Right atrium auricular region (tissue), 2 donors: ENCODE measurements around the gene ZNF407. TPM values are rescaled to one million over a fixed set of nuclear protein-coding genes. Genes with fewer than 3 reads are reported as not detected.
A peak's percentile ranks its signal among the peaks of the same experiment; 100 is the strongest.

Experiments used
- DNase-seq: peaks from one replicate; pipeline ENCODE4 v3.0.0-alpha.2; 2019; ENCODE audit warnings: low spot score
- H3K27ac ChIP-seq, 2 donors: fragments of 200-600 bp; sonication (generic); 1 replicate in 1 of 2; 2 replicates in 1 of 2; pipeline ENCODE4 v1.5.1; 2016 to 2019
- H3K27me3 ChIP-seq, 2 donors: fragments of 200-600 bp; sonication (generic); one replicate each; pipeline versions ENCODE4 v1.5.1 to v1.6.0; 2017 to 2019
- H3K36me3 ChIP-seq: fragments of 200-600 bp; sonication (generic); one replicate; pipeline ENCODE4 v1.5.1; 2016
- H3K4me1 ChIP-seq, 2 donors: fragments of 200-600 bp; sonication (generic); one replicate each; pipeline versions ENCODE4 v1.5.1 to v1.6.0; 2017 to 2019
- H3K4me3 ChIP-seq, 2 donors: fragments of 200-600 bp; sonication (generic); 1 replicate in 1 of 2; 2 replicates in 1 of 2; pipeline ENCODE4 v1.5.1; 2017 to 2019; ENCODE audit warnings: mild to moderate bottlenecking in 1 of 2, moderate library complexity in 1 of 2
- H3K9me3 ChIP-seq, 2 donors: fragments of 200-600 bp; sonication (generic); one replicate each; pipeline ENCODE4 v1.5.1; 2019
- total RNA-seq, 2 donors: library from RNA; depleted of rRNA; stranded (reverse); fragments of >200 nt; gene quantifications; one replicate each; pipeline ENCODE4 v1.1.0, GENCODE V29; 2016
- TF ChIP-seq, protein P1 (sequence below), 2 donors: fragments of 200-600 bp; sonication (generic); IDR thresholded peaks; one replicate each; pipeline ENCODE4 v1.5.1; 2019; ENCODE audit warnings: antibody characterized with exemption in 2 of 2

ZNF407 gene
- total RNA-seq, 2 donors from 2014 or later, result 7.8 to 8.7 TPM

DNA sequence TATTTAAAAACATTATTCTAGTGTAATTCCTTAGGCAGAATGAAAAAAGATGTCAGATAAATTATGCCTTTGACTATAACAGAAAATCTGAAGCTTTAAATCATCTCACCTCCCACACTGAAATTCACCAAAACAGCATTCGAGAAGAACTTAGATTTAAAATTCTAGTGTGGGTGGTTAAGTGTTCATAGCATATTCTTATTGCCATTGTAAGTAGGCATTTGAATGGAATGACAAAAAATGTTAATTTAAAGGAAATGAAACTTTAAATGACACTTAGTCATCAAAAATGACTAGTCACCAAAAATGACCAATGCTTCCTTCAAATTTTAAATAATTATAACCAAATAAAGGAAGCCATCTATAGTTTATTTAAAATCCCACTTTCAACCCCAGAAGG, 7.0 kb upstream of the ZNF407 start:
- TF ChIP-seq, protein P1, sequence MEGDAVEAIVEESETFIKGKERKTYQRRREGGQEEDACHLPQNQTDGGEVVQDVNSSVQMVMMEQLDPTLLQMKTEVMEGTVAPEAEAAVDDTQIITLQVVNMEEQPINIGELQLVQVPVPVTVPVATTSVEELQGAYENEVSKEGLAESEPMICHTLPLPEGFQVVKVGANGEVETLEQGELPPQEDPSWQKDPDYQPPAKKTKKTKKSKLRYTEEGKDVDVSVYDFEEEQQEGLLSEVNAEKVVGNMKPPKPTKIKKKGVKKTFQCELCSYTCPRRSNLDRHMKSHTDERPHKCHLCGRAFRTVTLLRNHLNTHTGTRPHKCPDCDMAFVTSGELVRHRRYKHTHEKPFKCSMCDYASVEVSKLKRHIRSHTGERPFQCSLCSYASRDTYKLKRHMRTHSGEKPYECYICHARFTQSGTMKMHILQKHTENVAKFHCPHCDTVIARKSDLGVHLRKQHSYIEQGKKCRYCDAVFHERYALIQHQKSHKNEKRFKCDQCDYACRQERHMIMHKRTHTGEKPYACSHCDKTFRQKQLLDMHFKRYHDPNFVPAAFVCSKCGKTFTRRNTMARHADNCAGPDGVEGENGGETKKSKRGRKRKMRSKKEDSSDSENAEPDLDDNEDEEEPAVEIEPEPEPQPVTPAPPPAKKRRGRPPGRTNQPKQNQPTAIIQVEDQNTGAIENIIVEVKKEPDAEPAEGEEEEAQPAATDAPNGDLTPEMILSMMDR (IDR thresholded peaks at IDR 0.05), result no peak
- peaks cover 7% of the 10 kb centered on the region for H3K36me3 ChIP-seq
- H3K27ac ChIP-seq, result no peak overlapping the region
- no peak for DNase-seq
- no peak overlapping the region for H3K4me3 ChIP-seq
- no peaks in the 10 kb centered on the region for H3K9me3 ChIP-seq
- peaks cover 0 to 21% of the 10 kb centered on the region in 2 donors for H3K4me1 ChIP-seq
- H3K27me3 ChIP-seq, result no peaks in the 10 kb centered on the region

DNA sequence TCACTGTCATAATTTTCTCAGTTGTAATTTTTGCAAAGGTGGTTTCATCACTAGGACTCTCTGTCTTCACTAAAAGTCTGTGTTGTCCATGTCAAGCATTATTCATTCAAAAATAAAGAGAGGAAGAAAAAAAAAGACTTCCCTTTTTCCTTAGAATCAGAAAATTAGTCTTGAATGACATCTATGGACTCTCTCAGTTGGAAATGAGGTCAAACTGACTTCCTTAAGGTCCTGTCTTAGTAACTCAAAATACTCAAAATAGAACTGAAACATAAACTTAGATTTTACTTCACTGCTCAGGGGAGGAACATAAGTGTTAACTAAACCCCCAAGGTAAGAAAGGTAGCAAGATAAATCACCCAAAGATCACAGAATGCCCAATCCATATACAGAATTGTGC, 2.2 kb upstream of the ZNF407 start:
- Histone ChIP-seq H3K9me3 (no peaks in the 10 kb centered on the region), H3K27ac (no peak overlapping the region), H3K4me1 (peaks cover 0 to 43% of the 10 kb centered on the region in 2 donors), H3K36me3 (peaks cover 7% of the 10 kb centered on the region), H3K27me3 (no peaks in the 10 kb centered on the region), H3K4me3 (no peak overlapping the region)
- TF ChIP-seq, protein P1 (IDR thresholded peaks at IDR 0.05), result no peak
- no peak for DNase-seq

DNA sequence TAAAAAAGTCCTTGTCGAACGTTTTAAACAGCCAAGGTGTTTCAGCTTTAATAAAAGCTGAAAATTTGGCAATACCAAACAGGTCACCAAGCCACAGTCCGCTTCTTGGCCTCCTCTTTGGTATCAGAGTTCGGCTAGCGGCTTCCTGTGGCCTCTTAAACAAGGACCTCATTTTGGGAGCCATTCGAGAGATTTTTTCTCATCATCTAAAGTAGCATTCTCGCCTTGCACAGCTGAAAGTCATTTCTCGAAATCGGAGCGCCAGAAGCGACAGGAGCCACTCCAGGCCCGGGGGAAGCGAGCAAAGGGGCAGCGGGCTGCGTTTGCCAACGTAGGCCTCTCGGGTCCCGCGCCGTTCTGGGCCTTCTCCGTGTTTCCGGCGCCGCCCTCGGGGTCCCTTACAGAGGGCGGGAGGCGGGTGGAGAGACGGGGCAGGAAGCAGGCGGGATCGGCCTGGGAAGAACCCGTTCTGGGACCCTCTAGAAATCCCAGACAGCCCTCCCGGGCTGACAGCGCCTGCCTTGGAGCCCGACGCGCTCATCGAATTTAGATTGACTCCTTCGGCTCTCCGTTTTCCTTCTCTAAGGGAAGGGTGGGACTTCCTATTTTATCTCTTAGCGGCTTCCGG, 522 bp upstream of the ZNF407 start:
- Histone ChIP-seq H3K4me3 (peak overlapping the region; percentile 92 to 98), H3K36me3 (peaks cover 7% of the 10 kb centered on the region), H3K27me3 (no peaks in the 10 kb centered on the region), H3K4me1 (peaks cover 0 to 48% of the 10 kb centered on the region in 2 donors), H3K9me3 (no peaks in the 10 kb centered on the region), H3K27ac (peak overlapping the region; percentile 98 to 100)
- TF ChIP-seq, protein P1 (IDR thresholded peaks at IDR 0.05), result peak in 1 of 2 donors; percentile 9
- DNase-seq, result peak; percentile 79

DNA sequence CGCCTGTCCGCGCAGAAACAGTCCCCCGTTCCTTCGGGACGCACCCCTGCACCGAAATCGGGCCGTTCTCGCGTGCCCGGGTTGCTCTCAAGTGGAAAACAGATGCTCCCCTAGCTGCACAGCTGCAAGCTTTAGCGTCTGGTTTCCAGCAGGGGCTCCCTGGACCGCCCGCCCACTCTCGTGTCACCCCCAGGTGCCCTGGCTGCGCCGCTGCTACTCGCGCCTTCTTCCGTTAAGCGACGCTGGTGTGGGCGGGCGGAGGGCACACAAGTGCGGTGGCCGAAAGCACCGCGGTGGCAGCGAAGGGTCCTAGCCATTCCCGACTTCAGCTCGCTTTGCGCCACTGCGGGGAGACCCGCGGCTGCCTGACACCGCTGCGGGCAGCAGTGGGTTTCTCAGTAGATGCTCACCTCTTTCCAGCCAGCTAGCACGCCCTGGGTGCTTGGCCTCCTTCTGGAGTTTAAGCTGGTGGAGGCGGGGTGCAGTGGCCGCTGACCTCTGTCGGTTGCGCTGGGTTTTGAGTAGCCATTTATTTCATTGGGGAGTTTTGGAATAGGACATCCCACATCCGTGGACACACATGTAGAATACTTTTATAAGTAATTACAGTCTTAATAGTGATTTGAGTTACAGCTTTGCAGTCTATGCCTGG, 806 bp downstream of the ZNF407 start:
- TF ChIP-seq, protein P1 (IDR thresholded peaks at IDR 0.05), result peak in 1 of 2 donors; percentile 36
- Histone ChIP-seq H3K4me1 (peaks cover 0 to 48% of the 10 kb centered on the region in 2 donors), H3K9me3 (no peaks in the 10 kb centered on the region), H3K4me3 (peak overlapping the region; percentile 92 to 98), H3K36me3 (peaks cover 2% of the 10 kb centered on the region), H3K27ac (peak overlapping the region; percentile 98 to 100), H3K27me3 (no peaks in the 10 kb centered on the region)
- DNase-seq, result peak; percentile 59

DNA sequence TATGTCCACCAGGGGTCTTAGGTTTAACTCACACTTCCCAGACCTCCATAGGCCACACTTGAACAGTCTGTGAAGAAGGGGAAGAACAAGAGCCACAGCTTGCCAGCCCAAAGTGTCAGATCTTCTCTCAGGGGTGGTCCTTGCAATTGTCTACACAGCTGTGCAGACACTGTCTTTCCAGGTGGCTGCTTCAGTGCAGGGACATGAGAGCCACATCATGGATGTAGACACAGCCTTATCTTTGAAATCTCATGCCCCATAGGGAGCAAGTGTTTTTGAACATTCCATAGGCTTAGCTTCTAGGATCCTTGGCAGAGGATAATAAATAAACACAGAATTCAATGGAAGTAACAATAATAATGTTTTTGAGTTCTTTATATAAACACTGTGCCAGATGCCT, 6.7 kb downstream of the ZNF407 start:
- TF ChIP-seq, protein P1 (IDR thresholded peaks at IDR 0.05), result no peak
- Histone ChIP-seq H3K9me3 (no peaks in the 10 kb centered on the region), H3K4me1 (peaks cover 0 to 16% of the 10 kb centered on the region in 2 donors), H3K27me3 (no peaks in the 10 kb centered on the region), H3K4me3 (no peak overlapping the region), H3K27ac (no peak overlapping the region), H3K36me3 (no peaks in the 10 kb centered on the region)
- no peak for DNase-seq
